ENCODE measurements around the gene CECR2.
"Not testable (repeated sequence)": the region's sequence is repeated elsewhere in the genome, so short reads cannot be mapped to it uniquely, and the experiment has no call there.

CECR2 gene

DNA sequence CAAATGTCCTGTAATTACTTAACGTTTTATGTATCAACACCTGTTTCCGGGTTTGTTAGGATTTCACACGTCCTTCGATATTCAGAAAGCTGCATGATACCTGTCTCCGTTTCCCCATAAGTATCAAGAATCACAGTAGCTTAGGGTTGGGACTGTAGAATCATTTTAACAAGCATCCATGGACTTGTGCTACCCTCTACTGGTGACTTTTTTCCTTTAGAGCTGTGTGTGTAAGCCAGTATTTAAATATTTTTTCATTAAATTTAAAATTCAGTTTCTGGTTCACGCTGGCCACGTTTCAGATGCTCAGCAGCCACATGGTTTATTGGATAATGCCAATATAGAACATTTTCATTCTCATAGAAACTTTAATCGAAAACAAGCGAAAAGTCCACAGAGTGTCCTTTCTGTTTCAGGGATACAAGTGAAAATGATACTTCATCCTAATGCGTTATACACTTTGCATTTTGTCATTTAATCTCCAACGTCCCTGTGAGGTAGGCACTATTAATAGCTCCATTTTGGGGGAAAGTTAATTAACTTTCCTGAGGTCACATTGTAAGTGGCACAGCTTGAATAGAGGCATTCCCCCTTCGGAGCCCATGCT lies 132.5 kb downstream of the CECR2 start:
- Histone ChIP-seq H3K9me3 (ENCODE audit: control insufficient read depth, insufficient read depth, low read length) (no peaks in the 10 kb centered on the region), H3K9ac (ENCODE audit: low read depth, low read length) (no peak overlapping the region), H3K4me1 (ENCODE audit: insufficient read depth, low read length) (no peaks in the 10 kb centered on the region), H3K36me3 (ENCODE audit: insufficient read depth, low read length) (peaks cover 34% of the 10 kb centered on the region)

DNA sequence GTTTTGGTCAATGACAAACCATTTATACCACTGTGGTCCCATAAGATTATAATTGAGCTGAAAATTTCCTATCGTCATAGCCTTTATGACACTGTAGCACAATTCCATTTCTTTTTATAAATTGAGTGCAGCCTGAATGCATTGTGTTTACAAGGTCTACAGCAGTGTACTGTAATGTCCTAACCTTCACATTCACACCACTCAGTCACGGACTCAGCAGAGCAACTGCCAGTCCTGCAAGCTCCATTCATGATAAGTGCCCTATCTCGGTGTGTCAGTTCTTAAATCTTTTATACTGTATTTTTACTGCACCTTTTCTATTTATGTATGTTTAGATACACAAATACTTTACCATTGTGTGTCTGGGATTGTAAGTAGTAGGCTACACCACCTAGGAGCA lies 138.8 kb downstream of the CECR2 start:
- peaks cover 37% of the 10 kb centered on the region for H3K36me3 ChIP-seq (ENCODE audit: insufficient read depth, low read length)
- H3K9me3 ChIP-seq (ENCODE audit: control insufficient read depth, insufficient read depth, low read length): no peaks in the 10 kb centered on the region
- H3K4me1 ChIP-seq (ENCODE audit: insufficient read depth, low read length): no peaks in the 10 kb centered on the region
- no peak overlapping the region for H3K9ac ChIP-seq (ENCODE audit: low read depth, low read length)

DNA sequence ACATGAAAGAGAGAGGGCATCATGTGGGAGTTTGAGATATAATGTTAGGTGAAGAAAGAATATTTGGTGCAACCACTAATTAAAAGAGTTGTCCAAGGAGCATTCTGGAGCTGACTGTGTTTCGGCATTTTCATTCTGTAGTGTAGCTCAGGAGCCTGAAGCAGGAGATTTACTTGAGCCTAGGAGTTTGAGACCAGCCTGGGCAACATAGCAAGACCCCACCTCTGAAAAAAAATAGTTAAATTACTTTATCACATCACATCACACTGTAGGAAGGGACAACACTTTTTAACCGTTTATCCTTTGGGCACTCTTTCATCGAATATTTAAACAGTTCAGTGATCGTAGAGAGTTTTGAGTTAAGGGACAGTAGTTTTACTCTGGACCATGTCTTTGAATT lies 143.7 kb downstream of the CECR2 start:
- no peak overlapping the region for H3K9ac ChIP-seq (ENCODE audit: low read depth, low read length)
- H3K4me1 ChIP-seq (ENCODE audit: insufficient read depth, low read length): no peaks in the 10 kb centered on the region
- H3K9me3 ChIP-seq (ENCODE audit: control insufficient read depth, insufficient read depth, low read length): no peaks in the 10 kb centered on the region
- H3K36me3 ChIP-seq (ENCODE audit: insufficient read depth, low read length): peaks cover 26% of the 10 kb centered on the region

DNA sequence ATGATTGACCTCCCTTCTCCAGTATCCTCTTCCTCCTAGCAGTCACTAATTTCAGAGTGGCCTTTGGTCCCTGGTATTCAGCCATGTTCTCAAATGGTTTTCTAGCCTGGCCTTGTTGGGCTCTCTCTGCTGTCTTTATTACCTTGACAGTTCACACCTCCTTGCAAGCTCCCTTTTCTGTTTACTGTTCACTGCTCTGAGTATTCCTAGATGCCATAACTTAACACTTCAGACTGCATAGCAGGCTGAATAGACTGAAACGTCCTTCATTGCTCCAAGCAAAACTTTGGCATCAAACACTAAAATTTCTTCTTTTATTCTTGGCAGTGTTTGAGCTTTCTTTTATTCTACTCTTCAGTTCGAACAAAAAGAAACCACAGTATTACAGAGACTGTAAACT lies 144.4 kb downstream of the CECR2 start:
- H3K4me1 ChIP-seq (ENCODE audit: insufficient read depth, low read length): no peaks in the 10 kb centered on the region
- H3K9me3 ChIP-seq (ENCODE audit: control insufficient read depth, insufficient read depth, low read length): no peaks in the 10 kb centered on the region
- H3K9ac ChIP-seq (ENCODE audit: low read depth, low read length): no peak overlapping the region
- peaks cover 19% of the 10 kb centered on the region for H3K36me3 ChIP-seq (ENCODE audit: insufficient read depth, low read length)

DNA sequence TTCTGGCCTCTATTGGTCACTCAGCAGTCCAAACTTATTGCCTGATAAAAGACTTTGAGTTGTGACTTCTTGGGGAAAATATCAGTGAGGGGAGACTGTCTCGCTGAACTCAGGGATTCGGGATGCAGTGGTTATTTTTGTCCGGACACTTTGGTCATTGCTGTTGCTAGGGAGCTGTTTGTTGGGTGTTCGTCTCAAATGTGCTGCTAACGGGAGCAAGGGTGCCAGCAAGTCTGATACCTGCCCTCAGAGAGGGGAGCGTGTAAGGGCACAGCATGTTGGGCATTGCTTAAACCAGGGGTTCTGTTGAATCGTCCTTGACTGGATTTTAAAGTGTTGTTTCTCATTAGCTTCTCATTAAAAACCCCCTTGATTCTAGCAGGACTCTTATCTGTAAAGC lies 144.8 kb downstream of the CECR2 start:
- Histone ChIP-seq H3K9me3 (ENCODE audit: control insufficient read depth, insufficient read depth, low read length) (no peaks in the 10 kb centered on the region), H3K9ac (ENCODE audit: low read depth, low read length) (no peak overlapping the region), H3K4me1 (ENCODE audit: insufficient read depth, low read length) (no peaks in the 10 kb centered on the region), H3K36me3 (ENCODE audit: insufficient read depth, low read length) (peaks cover 20% of the 10 kb centered on the region)

DNA sequence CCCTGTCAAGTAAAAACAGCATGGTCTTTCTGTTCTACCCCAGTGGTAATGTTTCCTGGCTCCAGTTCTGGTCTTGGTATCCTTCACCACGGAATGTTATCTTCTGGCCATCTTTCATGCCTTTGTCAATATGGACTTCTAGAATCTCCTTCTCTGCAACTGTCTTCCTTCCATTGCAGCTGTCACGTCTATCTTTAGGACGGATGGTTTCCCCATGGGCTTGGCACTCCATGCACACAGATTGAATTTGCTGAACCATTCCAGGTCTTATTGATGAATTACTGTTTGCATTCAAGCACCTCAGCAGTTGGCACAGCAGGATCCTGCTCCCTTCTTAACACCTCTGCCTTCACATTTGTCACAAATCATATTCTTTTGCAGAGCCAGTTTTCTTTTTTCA lies 149.1 kb downstream of the CECR2 start:
- H3K9me3 ChIP-seq (ENCODE audit: control insufficient read depth, insufficient read depth, low read length): no peaks in the 10 kb centered on the region
- H3K4me1 ChIP-seq (ENCODE audit: insufficient read depth, low read length): no peaks in the 10 kb centered on the region
- no peak overlapping the region for H3K9ac ChIP-seq (ENCODE audit: low read depth, low read length)
- peaks cover 14% of the 10 kb centered on the region for H3K36me3 ChIP-seq (ENCODE audit: insufficient read depth, low read length)

DNA sequence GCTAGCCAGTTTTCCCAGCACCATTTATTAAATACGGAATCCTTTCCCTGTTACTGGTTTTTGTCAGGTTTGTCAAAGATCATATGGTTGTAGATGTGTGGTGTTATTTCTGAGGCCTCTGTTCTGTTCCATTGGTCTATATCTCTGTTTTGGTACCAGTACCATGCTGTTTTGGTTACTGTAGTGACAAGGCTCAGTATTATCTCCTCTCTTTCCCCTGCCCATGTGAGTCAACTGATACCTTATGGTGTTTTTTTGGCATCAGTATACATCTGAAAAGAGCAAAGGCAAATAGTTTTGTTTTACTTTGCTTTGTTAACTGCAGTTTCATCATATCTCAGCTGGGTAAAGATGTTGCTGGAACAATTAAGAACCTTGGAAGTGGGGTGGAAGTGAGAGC lies 152.7 kb downstream of the CECR2 start:
- H3K36me3 ChIP-seq (ENCODE audit: insufficient read depth, low read length): peaks cover 10% of the 10 kb centered on the region; the same call in 1 of the 2 replicates
- not testable (repeated sequence) for H3K9ac ChIP-seq (ENCODE audit: low read depth, low read length)

DNA sequence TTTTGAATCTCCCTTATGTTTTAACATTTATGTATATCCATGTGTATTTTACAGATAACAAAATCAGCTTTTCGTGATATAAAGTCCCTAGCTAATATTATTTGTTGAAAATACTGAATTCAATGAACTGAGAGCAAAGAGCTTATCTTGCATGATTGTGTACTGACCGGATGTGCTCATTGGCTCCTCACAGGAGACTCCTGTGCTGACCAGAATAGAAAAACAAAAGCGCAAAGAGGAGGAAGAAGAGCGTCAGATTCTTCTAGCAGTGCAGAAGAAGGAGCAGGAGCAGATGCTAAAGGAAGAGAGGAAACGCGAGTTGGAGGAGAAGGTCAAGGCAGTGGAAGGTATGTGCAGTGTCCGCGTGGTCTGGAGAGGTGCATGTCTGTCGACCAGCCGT lies 154.7 kb downstream of the CECR2 start:
- Histone ChIP-seq H3K9ac (ENCODE audit: low read depth, low read length) (no peak overlapping the region), H3K9me3 (ENCODE audit: control insufficient read depth, insufficient read depth, low read length) (no peaks in the 10 kb centered on the region), H3K36me3 (ENCODE audit: insufficient read depth, low read length) (peaks cover 21% of the 10 kb centered on the region), H3K4me1 (ENCODE audit: insufficient read depth, low read length) (no peaks in the 10 kb centered on the region)

More for the DNA sequence above, 152.7 kb downstream of the CECR2 start:
- not testable (repeated sequence) for H3K4me1 ChIP-seq (ENCODE audit: insufficient read depth, low read length); H3K9me3 ChIP-seq (ENCODE audit: control insufficient read depth, insufficient read depth, low read length)

DNA sequence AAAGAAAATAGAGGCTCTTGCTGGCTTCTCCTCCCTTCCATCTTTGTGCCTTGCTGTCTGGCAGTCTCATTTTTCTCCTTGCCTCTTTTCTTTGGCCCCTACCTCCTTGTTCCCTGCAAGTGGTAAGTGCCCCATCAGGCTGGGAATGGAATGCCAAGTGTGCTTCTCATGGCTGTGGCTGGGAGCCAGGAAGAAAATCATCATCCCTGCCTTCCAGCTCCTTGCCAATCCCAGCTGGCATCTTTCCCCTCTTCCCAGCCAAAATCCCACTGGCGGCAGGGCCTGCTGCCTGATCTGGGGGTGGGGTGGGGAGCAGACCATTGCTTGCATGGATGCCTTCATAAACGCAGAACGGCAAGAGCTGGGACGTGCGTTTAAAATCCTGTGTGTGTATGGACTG lies 167.0 kb downstream of the CECR2 start:
- H3K9me3 ChIP-seq (ENCODE audit: control insufficient read depth, insufficient read depth, low read length): no peaks in the 10 kb centered on the region
- peaks cover 29% of the 10 kb centered on the region for H3K36me3 ChIP-seq (ENCODE audit: insufficient read depth, low read length)
- no peak overlapping the region for H3K9ac ChIP-seq (ENCODE audit: low read depth, low read length)
- peaks cover 4% of the 10 kb centered on the region; the same call in 1 of the 2 replicates for H3K4me1 ChIP-seq (ENCODE audit: insufficient read depth, low read length)

DNA sequence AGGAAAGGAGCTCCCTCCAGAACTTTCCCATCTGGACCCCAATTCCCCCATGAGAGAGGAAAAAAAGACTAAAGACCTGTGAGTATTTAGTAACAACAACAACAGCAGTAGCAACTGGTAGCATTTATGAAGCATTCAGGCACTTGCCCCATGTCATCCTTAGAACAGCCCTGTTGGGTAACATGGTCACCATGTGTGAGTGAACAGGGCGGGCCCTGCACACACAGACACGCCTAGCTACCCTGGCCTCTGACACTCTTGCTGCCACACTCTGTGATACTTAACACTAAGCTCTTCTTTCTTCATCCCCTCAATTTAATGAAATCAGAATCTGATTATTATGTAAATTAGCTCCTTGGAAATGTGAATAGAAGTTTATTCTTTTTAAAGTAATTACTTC lies 167.9 kb downstream of the CECR2 start:
- peaks cover 4% of the 10 kb centered on the region; the same call in 1 of the 2 replicates for H3K4me1 ChIP-seq (ENCODE audit: insufficient read depth, low read length)
- no peak overlapping the region for H3K9ac ChIP-seq (ENCODE audit: low read depth, low read length)
- H3K36me3 ChIP-seq (ENCODE audit: insufficient read depth, low read length): peaks cover 37% of the 10 kb centered on the region
- H3K9me3 ChIP-seq (ENCODE audit: control insufficient read depth, insufficient read depth, low read length): no peaks in the 10 kb centered on the region

DNA sequence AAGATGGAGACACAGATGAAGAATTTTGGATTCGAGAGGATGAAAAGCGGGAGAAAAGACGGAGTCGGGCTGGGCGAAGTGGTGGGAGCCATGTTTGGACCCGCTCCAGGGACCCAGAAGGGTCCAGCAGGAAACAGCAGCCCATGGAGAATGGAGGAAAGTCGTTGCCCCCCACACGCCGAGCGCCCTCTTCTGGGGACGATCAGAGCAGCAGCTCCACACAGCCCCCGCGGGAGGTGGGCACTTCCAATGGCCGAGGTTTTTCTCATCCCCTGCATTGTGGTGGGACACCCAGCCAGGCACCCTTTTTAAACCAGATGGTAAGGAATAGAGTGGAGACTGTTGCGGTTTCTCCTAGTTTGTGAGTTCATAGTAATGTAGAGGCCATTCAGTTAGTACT lies 171.2 kb downstream of the CECR2 start:
- Histone ChIP-seq H3K4me1 (ENCODE audit: insufficient read depth, low read length) (peaks cover 4% of the 10 kb centered on the region; the same call in 1 of the 2 replicates), H3K9me3 (ENCODE audit: control insufficient read depth, insufficient read depth, low read length) (no peaks in the 10 kb centered on the region), H3K36me3 (ENCODE audit: insufficient read depth, low read length) (peaks cover 54% of the 10 kb centered on the region), H3K9ac (ENCODE audit: low read depth, low read length) (no peak overlapping the region)

DNA sequence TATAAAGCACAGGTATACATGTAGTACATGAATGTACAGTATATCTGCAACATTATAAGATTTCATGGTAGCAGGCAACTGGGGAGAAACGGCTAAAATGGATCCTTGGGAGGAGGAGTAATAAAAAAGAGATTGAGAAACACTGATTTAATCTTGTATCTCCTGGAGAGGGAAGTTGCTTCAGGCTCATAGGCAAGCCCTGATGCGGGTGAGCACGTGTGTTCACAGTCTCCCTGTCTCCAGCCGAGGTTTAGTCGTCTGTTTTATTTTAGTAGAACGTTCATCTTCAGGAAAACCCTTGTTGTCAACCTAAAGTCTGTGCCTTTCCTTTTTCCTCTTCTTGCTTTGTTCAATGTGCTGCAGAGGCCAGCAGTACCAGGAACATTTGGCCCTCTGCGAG lies 172.2 kb downstream of the CECR2 start:
- H3K9ac ChIP-seq (ENCODE audit: low read depth, low read length): no peak overlapping the region
- peaks cover 53% of the 10 kb centered on the region for H3K36me3 ChIP-seq (ENCODE audit: insufficient read depth, low read length)
- no peaks in the 10 kb centered on the region for H3K9me3 ChIP-seq (ENCODE audit: control insufficient read depth, insufficient read depth, low read length)
- peaks cover 4% of the 10 kb centered on the region; the same call in 1 of the 2 replicates for H3K4me1 ChIP-seq (ENCODE audit: insufficient read depth, low read length)

DNA sequence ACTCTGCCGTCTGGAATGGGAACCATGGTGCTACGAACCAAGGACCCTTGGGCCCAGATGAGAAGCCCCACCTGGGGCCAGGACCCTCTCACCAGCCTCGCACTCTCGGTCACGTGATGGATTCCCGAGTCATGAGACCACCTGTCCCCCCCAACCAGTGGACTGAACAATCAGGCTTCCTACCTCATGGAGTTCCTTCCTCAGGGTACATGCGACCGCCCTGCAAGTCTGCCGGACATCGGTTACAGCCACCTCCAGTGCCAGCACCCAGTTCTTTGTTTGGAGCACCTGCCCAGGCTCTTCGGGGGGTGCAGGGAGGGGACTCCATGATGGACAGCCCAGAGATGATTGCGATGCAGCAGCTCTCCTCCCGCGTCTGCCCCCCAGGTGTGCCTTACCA lies 173.2 kb downstream of the CECR2 start:
- H3K36me3 ChIP-seq (ENCODE audit: insufficient read depth, low read length): peaks cover 44% of the 10 kb centered on the region
- no peaks in the 10 kb centered on the region for H3K4me1 ChIP-seq (ENCODE audit: insufficient read depth, low read length)
- H3K9me3 ChIP-seq (ENCODE audit: control insufficient read depth, insufficient read depth, low read length): no peaks in the 10 kb centered on the region
- no peak overlapping the region for H3K9ac ChIP-seq (ENCODE audit: low read depth, low read length)

DNA sequence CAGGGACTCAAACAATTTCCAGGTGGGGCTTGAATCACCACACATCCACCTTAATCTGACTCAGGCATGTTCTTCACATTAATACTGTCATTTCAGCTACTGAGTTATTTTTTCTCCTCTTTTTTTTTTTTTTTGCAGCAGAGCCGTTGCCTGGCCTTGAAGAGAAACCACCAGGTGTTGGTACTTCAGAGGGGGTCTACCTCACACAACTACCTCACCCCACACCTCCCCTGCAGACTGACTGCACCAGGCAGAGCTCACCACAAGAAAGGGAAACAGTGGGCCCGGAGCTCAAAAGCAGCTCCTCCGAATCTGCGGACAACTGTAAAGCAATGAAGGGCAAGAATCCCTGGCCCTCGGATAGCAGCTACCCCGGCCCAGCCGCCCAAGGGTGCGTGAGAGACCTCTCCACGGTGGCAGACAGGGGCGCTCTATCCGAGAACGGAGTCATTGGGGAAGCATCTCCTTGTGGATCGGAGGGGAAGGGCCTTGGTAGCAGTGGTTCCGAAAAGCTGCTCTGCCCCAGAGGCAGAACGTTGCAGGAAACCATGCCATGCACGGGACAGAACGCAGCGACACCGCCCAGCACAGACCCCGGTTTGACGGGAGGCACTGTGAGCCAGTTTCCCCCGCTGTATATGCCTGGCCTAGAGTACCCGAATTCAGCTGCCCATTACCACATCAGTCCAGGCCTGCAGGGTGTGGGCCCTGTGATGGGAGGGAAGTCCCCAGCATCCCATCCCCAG lies 178.9 kb downstream of the CECR2 start:
- H3K9ac ChIP-seq (ENCODE audit: low read depth, low read length): no peak overlapping the region
- H3K4me1 ChIP-seq (ENCODE audit: insufficient read depth, low read length): no peaks in the 10 kb centered on the region
- H3K36me3 ChIP-seq (ENCODE audit: insufficient read depth, low read length): peaks cover 62% of the 10 kb centered on the region
- H3K9me3 ChIP-seq (ENCODE audit: control insufficient read depth, insufficient read depth, low read length): no peaks in the 10 kb centered on the region

DNA sequence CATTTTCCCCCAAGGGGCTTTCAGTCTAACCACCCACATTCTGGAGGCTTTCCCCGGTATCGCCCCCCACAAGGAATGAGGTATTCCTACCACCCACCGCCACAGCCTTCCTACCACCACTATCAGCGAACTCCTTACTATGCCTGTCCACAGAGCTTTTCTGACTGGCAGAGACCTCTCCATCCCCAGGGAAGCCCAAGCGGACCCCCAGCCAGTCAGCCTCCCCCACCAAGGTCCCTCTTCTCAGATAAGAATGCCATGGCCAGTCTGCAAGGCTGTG lies 179.4 kb downstream of the CECR2 start:
- Histone ChIP-seq H3K4me1 (ENCODE audit: insufficient read depth, low read length) (no peaks in the 10 kb centered on the region), H3K36me3 (ENCODE audit: insufficient read depth, low read length) (peaks cover 57% of the 10 kb centered on the region), H3K9me3 (ENCODE audit: control insufficient read depth, insufficient read depth, low read length) (no peaks in the 10 kb centered on the region), H3K9ac (ENCODE audit: low read depth, low read length) (no peak overlapping the region)
